K562 (cell line): ENCODE results near the gene AJUBA. TPM values are rescaled to one million over a fixed set of nuclear protein-coding genes. Genes with fewer than 3 reads are reported as not detected.

Source experiments
- BACH1 ChIP-seq: fragments of 200-800 bp; sonication (Bioruptor generic); IDR thresholded peaks from 2 replicates; pipeline ENCODE4 v1.6.1; 2016; ENCODE audit warnings: missing genetic modification characterization, missing compliant biosample characterization
- ELF4 ChIP-seq: fragments of 450-650 bp; formaldehyde crosslinking; IDR thresholded peaks from 2 replicates; pipeline ENCODE4 v1.4.0; 2022; ENCODE audit warnings: missing genetic modification characterization
- GABPB2 ChIP-seq: fragments of 250-450 bp; sonication (Bioruptor Pico); conservative IDR thresholded peaks from 2 replicates; pipeline ENCODE4 v1.5.1; 2021; ENCODE audit warnings: mild to moderate bottlenecking
- HEY1 ChIP-seq: fragments of 250-450 bp; sonication (Bioruptor Pico); IDR thresholded peaks from 2 replicates; pipeline ENCODE4 v1.5.0; 2020; ENCODE audit warnings: mild to moderate bottlenecking, moderate library complexity, borderline replicate concordance
- HMG20A ChIP-seq: fragments of 450-650 bp; formaldehyde crosslinking; conservative IDR thresholded peaks from 2 replicates; pipeline ENCODE4 v1.4.0; 2020; ENCODE audit warnings: mild to moderate bottlenecking, mixed read lengths
- HMG20B ChIP-seq: fragments of 250-450 bp; sonication (Bioruptor Pico); IDR thresholded peaks from 2 replicates; pipeline ENCODE4 v1.5.0; 2021; ENCODE audit warnings: mild to moderate bottlenecking
- HNRNPK ChIP-seq: fragments of 200-400 bp; formaldehyde crosslinking; IDR thresholded peaks from one replicate; pipeline ENCODE4 v1.6.1; 2018; ENCODE audit warnings: mild to moderate bottlenecking, low read depth, low read length; ENCODE audit not compliant: poor library complexity, severe bottlenecking
- HNRNPUL1 ChIP-seq: fragments of 200-400 bp; formaldehyde crosslinking; IDR thresholded peaks from 2 replicates; pipeline ENCODE4 v1.6.1; 2017; ENCODE audit warnings: low read length
- MTF1 ChIP-seq: fragments of 250-450 bp; sonication (Bioruptor Pico); IDR thresholded peaks from 2 replicates; pipeline ENCODE4 v1.9.0; 2021; ENCODE audit warnings: moderate library complexity, mild to moderate bottlenecking, inconsistent platforms, borderline replicate concordance
- POLR2AphosphoS5 ChIP-seq: IDR thresholded peaks from 2 replicates; pipeline ENCODE4 v1.6.1; 2011; ENCODE audit warnings: mild to moderate bottlenecking, low read depth, low read length, moderate library complexity; ENCODE audit not compliant: control insufficient read depth, insufficient read depth
- PRMT5 ChIP-seq: sonication (generic); formaldehyde crosslinking; IDR thresholded peaks from 2 replicates; pipeline ENCODE4 v1.5.0; 2020; ENCODE audit warnings: missing genetic modification reagents
- RB1 ChIP-seq: fragments of 450-650 bp; IDR thresholded peaks from 2 replicates; pipeline ENCODE4 v1.6.1; 2017; ENCODE audit warnings: low read depth, mild to moderate bottlenecking
- SAFB ChIP-seq: fragments of 200-400 bp; formaldehyde crosslinking; IDR thresholded peaks from 2 replicates; pipeline ENCODE4 v1.6.1; 2017; ENCODE audit warnings: low read depth, low read length, borderline replicate concordance
- TAF9B ChIP-seq: fragments of 450-650 bp; IDR thresholded peaks from 2 replicates; pipeline ENCODE4 v1.6.1; 2018; ENCODE audit warnings: mild to moderate bottlenecking; ENCODE audit not compliant: partially characterized antibody
- TFAM ChIP-seq: fragments of 250-450 bp; sonication (Bioruptor Pico); conservative IDR thresholded peaks from 2 replicates; pipeline ENCODE4 v1.5.0; 2021; ENCODE audit warnings: mild to moderate bottlenecking, moderate library complexity
- ZNF197 ChIP-seq: fragments of 200-800 bp; sonication (Bioruptor generic); IDR thresholded peaks from 2 replicates; pipeline ENCODE4 v1.6.1; 2016; ENCODE audit warnings: low read depth, missing genetic modification characterization, missing compliant biosample characterization
- ZNF274 ChIP-seq: IDR thresholded peaks from 2 replicates; pipeline ENCODE4 v1.6.1; 2011; ENCODE audit warnings: low read depth, mild to moderate bottlenecking, low read length, moderate library complexity, borderline replicate concordance
- ZNF282 ChIP-seq: sonication (generic); formaldehyde crosslinking; IDR thresholded peaks from 2 replicates; pipeline ENCODE4 v1.8.1; 2023; ENCODE audit warnings: missing genetic modification reagents
- polyA plus RNA-seq, 8 experiments: library from polyadenylated mRNA; depleted of rRNA in 4 of 8; stranded (reverse) in 5 of 8; unstranded in 3 of 8; fragments of >200 nt; fragmentation: Nextera tagmentation in 2 of 8; fragmentation: Illumina TruSeq in 1 of 8; extraction: Ambion mirVana in 2 of 8; extraction: Trizol in 1 of 8; gene quantifications; 2 replicates each; pipeline versions ENCODE4 v1.2.1 to v1.2.3, GENCODE V29; 2011 to 2014; ENCODE audit warnings: inconsistent platforms in 1 of 8, missing spikeins in 1 of 8
- total RNA-seq, 7 experiments: library from RNA; depleted of rRNA in 6 of 7; stranded (reverse); fragments of >200 nt in 6 of 7; fragmentation: Illumina TruSeq in 2 of 7; extraction: Trizol in 2 of 7; gene quantifications; 2 replicates each; pipeline versions ENCODE4 v1.2.1 to v1.2.3, GENCODE V29; 2011 to 2021; ENCODE audit warnings: low replicate concordance in 1 of 7
- TF ChIP-seq, protein P1 (sequence below): sonication (generic); formaldehyde crosslinking; IDR thresholded peaks from 2 replicates; pipeline ENCODE4 v1.8.1; 2023; ENCODE audit warnings: missing genetic modification reagents, mild to moderate bottlenecking, borderline replicate concordance
- TF ChIP-seq, protein P2 (sequence below): sonication (generic); formaldehyde crosslinking; IDR thresholded peaks from 2 replicates; pipeline ENCODE4 v1.5.0; 2020; ENCODE audit warnings: missing genetic modification reagents
- TF ChIP-seq, protein P3 (sequence below): fragments of 450-650 bp; IDR thresholded peaks from one replicate; pipeline ENCODE4 v1.6.1; 2018; ENCODE audit warnings: mild to moderate bottlenecking, moderate library complexity; ENCODE audit not compliant: partially characterized antibody

The AJUBA gene
- total and polyA plus RNA-seq, 9 of the 15 experiments (the other 6 are each of a cell fraction or from before 2014, with no cell fraction given), result 0.73 to 4.7 (median 2.8) TPM

DNA sequence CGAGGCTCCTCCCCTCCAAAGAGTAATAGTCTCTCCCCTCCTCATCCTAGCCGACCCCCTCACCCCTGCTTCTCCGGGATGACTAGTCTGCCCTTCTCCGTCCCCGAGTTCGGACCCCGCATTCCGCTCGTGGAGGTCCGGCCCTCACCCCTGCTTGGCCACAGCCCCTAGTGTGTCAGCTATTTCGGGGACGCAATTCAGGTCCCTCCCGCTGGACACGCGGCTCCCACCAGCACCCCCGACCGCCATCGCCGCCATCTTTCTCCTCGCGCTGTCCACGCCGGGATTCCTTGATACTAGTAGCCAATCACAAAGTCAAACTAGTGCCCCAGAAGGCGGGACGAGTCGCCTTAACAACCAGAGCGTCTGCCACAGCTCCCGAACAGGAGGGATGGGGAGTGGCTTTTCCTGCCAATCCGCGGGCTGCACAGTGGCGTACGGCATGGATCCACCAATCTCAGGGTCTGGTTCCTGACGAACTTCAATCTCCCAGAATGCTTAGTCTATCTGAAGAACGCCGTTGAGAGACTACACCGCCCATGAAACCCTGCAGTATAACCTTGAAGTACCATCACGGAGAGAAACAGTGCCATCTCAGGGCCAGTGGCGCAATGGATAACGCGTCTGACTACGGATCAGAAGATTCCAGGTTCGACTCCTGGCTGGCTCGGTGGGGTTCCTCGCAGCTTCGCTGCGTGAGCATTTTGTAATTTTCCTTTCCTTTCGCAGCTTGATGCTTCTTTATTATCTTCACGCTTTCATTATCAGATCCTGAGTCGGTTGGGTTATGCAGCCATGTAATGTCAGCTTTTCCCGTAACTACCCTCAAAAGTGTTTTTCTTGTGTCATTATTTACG lies 53.0 kb downstream of the AJUBA start, which contains the start of gene PRMT5 (continued):
- TF ChIP-seq, protein P1, sequence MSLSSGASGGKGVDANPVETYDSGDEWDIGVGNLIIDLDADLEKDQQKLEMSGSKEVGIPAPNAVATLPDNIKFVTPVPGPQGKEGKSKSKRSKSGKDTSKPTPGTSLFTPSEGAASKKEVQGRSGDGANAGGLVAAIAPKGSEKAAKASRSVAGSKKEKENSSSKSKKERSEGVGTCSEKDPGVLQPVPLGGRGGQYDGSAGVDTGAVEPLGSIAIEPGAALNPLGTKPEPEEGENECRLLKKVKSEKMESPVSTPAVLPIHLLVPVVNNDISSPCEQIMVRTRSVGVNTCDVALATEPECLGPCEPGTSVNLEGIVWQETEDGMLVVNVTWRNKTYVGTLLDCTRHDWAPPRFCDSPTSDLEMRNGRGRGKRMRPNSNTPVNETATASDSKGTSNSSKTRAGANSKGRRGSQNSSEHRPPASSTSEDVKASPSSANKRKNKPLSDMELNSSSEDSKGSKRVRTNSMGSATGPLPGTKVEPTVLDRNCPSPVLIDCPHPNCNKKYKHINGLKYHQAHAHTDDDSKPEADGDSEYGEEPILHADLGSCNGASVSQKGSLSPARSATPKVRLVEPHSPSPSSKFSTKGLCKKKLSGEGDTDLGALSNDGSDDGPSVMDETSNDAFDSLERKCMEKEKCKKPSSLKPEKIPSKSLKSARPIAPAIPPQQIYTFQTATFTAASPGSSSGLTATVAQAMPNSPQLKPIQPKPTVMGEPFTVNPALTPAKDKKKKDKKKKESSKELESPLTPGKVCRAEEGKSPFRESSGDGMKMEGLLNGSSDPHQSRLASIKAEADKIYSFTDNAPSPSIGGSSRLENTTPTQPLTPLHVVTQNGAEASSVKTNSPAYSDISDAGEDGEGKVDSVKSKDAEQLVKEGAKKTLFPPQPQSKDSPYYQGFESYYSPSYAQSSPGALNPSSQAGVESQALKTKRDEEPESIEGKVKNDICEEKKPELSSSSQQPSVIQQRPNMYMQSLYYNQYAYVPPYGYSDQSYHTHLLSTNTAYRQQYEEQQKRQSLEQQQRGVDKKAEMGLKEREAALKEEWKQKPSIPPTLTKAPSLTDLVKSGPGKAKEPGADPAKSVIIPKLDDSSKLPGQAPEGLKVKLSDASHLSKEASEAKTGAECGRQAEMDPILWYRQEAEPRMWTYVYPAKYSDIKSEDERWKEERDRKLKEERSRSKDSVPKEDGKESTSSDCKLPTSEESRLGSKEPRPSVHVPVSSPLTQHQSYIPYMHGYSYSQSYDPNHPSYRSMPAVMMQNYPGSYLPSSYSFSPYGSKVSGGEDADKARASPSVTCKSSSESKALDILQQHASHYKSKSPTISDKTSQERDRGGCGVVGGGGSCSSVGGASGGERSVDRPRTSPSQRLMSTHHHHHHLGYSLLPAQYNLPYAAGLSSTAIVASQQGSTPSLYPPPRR (CRISPR knock-in tag), result no peak; the same call in 1 of the 2 replicates
- TF ChIP-seq ZNF282 (CRISPR knock-in tag) (no peak), ZNF197 (CRISPR knock-in tag) (no peak), HNRNPK (no peak), HMG20B (CRISPR knock-in tag) (no peak), BACH1 (tag) (peak; percentile 65; the same call in 1 of the 2 replicates), GABPB2 (CRISPR knock-in tag) (no peak), ZNF274 (no peak), POLR2AphosphoS5 (peak; percentile 80), RB1 (peak; percentile 90), HMG20A (CRISPR knock-in tag) (no peak), TFAM (CRISPR knock-in tag) (no peak), HNRNPUL1 (no peak), HEY1 (CRISPR knock-in tag) (no peak), PRMT5 (CRISPR knock-in tag) (no peak), MTF1 (CRISPR knock-in tag) (no peak), ELF4 (CRISPR knock-in tag) (peak; percentile 61; the same call in 1 of the 2 replicates), TAF9B (peak; percentile 98), SAFB (no peak)
- TF ChIP-seq, protein P2, sequence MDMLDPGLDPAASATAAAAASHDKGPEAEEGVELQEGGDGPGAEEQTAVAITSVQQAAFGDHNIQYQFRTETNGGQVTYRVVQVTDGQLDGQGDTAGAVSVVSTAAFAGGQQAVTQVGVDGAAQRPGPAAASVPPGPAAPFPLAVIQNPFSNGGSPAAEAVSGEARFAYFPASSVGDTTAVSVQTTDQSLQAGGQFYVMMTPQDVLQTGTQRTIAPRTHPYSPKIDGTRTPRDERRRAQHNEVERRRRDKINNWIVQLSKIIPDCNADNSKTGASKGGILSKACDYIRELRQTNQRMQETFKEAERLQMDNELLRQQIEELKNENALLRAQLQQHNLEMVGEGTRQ, result no peak
- TF ChIP-seq, protein P3, sequence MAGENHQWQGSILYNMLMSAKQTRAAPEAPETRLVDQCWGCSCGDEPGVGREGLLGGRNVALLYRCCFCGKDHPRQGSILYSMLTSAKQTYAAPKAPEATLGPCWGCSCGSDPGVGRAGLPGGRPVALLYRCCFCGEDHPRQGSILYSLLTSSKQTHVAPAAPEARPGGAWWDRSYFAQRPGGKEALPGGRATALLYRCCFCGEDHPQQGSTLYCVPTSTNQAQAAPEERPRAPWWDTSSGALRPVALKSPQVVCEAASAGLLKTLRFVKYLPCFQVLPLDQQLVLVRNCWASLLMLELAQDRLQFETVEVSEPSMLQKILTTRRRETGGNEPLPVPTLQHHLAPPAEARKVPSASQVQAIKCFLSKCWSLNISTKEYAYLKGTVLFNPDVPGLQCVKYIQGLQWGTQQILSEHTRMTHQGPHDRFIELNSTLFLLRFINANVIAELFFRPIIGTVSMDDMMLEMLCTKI, result no peak
